ENCODE results near the gene NOXA1.

GRCh38 chr9:137416563-137417151 lies 6.5 kb upstream of the NOXA1 start:
- TF ChIP-seq CTCF (optimal IDR thresholded peaks at IDR 0.05 in 1 of 3, IDR thresholded peaks at IDR 0.05 in 1 of 3, conservative IDR thresholded peaks at IDR 0.05 in 1 of 3; ENCODE audit: extremely low read depth in 1 of 3, insufficient read depth in 2 of 3, low read length in 3 of 3) (no peak), EZH2 (IDR thresholded peaks at IDR 0.05; ENCODE audit: low read length) (no peak)

Measured in keratinocyte (primary cell).